Lower leg skin (tissue), 3 donors: ENCODE results near the gene NOL11.

ENCODE experiments used
- CTCF ChIP-seq, 3 donors: fragments of 450-650 bp; IDR thresholded peaks; one replicate each; pipeline ENCODE4 v1.5.1; 2016; ENCODE audit warnings: antibody characterized with exemption in 3 of 3, mild to moderate bottlenecking in 3 of 3, moderate library complexity in 2 of 3
- POLR2A ChIP-seq, 2 donors: fragments of 450-650 bp; IDR thresholded peaks; one replicate each; pipeline ENCODE4 v1.6.1; 2016 to 2017; ENCODE audit warnings: antibody characterized with exemption in 2 of 2, mild to moderate bottlenecking in 1 of 2, moderate library complexity in 1 of 2

- TF ChIP-seq CTCF (IDR thresholded peaks at IDR 0.05) (no peak), POLR2A (IDR thresholded peaks at IDR 0.05) (no peak)
Measured at GRCh38 chr17:67685351-67685750, 32.4 kb upstream of the NOL11 start.
